MM.1S (cell line): ENCODE data around the gene SPAG17.

ENCODE experiments used
- EZH2 ChIP-seq: fragments of 300-600 bp; sonication (generic); optimal IDR thresholded peaks from 2 replicates; pipeline ENCODE3; 2017; ENCODE audit warnings: low read depth, mild to moderate bottlenecking, antibody characterized with exemption, low read length, mixed read lengths
- TF ChIP-seq, protein P1 (sequence below): fragments of 300-600 bp; sonication (generic); IDR thresholded peaks from 2 replicates; pipeline ENCODE4 v1.5.1; 2016; ENCODE audit warnings: antibody characterized with exemption, low read length, mixed read lengths

DNA sequence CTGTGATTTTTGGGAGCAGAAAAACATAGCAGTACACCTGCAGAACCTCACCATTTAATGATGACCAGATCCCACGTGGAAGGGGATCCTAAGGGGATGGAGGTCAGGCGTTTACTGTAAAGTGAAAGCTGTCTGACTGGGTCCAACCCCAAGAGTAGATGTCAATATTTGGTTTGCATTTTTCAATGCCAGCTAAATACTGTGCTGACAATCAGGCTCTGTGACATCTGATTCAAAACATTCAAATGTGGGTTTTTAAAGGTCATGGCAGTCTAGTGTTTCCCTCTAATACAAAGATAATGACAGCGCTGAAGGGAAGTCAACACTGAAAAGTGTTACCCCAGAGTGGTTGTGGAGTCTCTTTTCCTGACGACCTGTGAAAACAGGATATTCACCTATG is 68.1 kb downstream of the SPAG17 start:
- TF ChIP-seq, protein P1, sequence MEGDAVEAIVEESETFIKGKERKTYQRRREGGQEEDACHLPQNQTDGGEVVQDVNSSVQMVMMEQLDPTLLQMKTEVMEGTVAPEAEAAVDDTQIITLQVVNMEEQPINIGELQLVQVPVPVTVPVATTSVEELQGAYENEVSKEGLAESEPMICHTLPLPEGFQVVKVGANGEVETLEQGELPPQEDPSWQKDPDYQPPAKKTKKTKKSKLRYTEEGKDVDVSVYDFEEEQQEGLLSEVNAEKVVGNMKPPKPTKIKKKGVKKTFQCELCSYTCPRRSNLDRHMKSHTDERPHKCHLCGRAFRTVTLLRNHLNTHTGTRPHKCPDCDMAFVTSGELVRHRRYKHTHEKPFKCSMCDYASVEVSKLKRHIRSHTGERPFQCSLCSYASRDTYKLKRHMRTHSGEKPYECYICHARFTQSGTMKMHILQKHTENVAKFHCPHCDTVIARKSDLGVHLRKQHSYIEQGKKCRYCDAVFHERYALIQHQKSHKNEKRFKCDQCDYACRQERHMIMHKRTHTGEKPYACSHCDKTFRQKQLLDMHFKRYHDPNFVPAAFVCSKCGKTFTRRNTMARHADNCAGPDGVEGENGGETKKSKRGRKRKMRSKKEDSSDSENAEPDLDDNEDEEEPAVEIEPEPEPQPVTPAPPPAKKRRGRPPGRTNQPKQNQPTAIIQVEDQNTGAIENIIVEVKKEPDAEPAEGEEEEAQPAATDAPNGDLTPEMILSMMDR = no peak
- no peak for TF ChIP-seq EZH2
